ENCODE data around the gene RPF1. TPM values are rescaled to one million over a fixed set of nuclear protein-coding genes. Genes with fewer than 3 reads are reported as not detected.

RPF1 gene
- total RNA-seq, 4 donors from 2014 or later = 35.9 to 61.9 (median 52.4) TPM

DNA sequence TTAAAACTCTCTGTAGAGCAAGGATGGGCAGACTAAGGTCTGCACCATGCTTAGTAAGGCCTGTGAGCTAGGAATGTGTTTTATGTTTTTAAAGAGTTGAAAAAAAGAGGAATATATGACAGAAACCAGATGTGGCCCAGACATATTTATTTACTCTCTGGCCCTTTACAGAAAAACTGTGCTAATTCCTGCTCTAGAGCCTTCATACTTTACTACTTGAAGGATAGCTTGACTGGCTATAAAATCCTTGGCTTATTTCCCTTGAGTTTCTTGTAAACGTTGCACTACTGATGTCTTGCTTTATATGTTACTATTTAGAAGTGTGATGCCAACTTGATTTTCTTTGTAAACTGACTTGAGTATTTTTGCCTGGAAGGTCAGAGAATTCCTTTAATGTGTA is 61.7 kb downstream of the RPF1 start:
- Histone ChIP-seq H3K27me3 (no peaks in the 10 kb centered on the region), H3K27ac (no peak overlapping the region), H3K4me3 (no peak overlapping the region), H3K4me1 (no peaks in the 10 kb centered on the region), H3K9me3 (no peaks in the 10 kb centered on the region), H3K36me3 (peaks cover 0 to 4% of the 10 kb centered on the region in 2 donors)
- DNase-seq (no peak), ATAC-seq (no peak)
- intact Hi-C loops (cut with DNase I; ENCODE audit: low total_unique reads) = no loop called here
- no peak for TF ChIP-seq CTCF (IDR thresholded peaks at IDR 0.05 in 4 of 5, conservative IDR thresholded peaks at IDR 0.05 in 1 of 5)
- in situ Hi-C loops (cut with MboI; ENCODE audit: low sequenced_read_pairs in 4 of 4) = no loop called here

GRCh38 chr1:84541679-84542078 is 62.6 kb downstream of the RPF1 start:
- DNase-seq (no peak), ATAC-seq (no peak)
- intact Hi-C loops (cut with DNase I; ENCODE audit: low total_unique reads) (no loop called here), in situ Hi-C loops (cut with MboI; ENCODE audit: low sequenced_read_pairs in 4 of 4) (no loop called here)
- Histone ChIP-seq H3K27ac (no peak overlapping the region), H3K36me3 (peaks cover 0 to 4% of the 10 kb centered on the region in 2 donors), H3K27me3 (no peaks in the 10 kb centered on the region), H3K4me1 (no peaks in the 10 kb centered on the region), H3K9me3 (no peaks in the 10 kb centered on the region), H3K4me3 (no peak overlapping the region)
- TF ChIP-seq POLR2A (IDR thresholded peaks at IDR 0.05) = no peak
- TF ChIP-seq CTCF (IDR thresholded peaks at IDR 0.05 in 4 of 5, conservative IDR thresholded peaks at IDR 0.05 in 1 of 5) = peak in 1 of 5 experiments; percentile 6

Other genes starting within 250 kb of the RPF1 start
- gene SAMD13, start 177.6 kb upstream of the RPF1 start, total RNA-seq = 10 to 100 TPM in 1 of 4 donors, 1 to 10 TPM in 3; 1.5 to 10.8 (median 5.4) TPM
- gene DNASE2B, start 80.8 kb upstream of the RPF1 start, total RNA-seq = 1 to 10 TPM; 1.3 to 8.2 (median 2.9) TPM
- gene SPATA1, start 27.1 kb downstream of the RPF1 start, total RNA-seq = under 1 TPM in 1 of 4 donors, not detected in 3; 0.35 TPM
- gene GNG5, start 27.3 kb downstream of the RPF1 start, total RNA-seq = 100 to 1,000 TPM; 122 to 168 (median 128) TPM
- gene CTBS, start 95.2 kb downstream of the RPF1 start, total RNA-seq = 1 to 10 TPM; 4.0 to 6.6 (median 4.7) TPM
- 1 to 10 TPM; 3.5 to 7.0 (median 4.7) TPM for gene SSX2IP, start 211.2 kb downstream of the RPF1 start, total RNA-seq